Stomach (tissue), 4 donors: ENCODE data around the gene SLC2A6.

ENCODE experiments used
- POLR2A ChIP-seq, 4 donors: fragments of 450-650 bp; IDR thresholded peaks; one replicate each; pipeline ENCODE4 v1.6.1; 2016; ENCODE audit warnings: antibody characterized with exemption in 4 of 4, control low read depth in 2 of 4, mild to moderate bottlenecking in 1 of 4, moderate library complexity in 1 of 4
- POLR2AphosphoS5 ChIP-seq, 3 donors: sonication (generic); formaldehyde crosslinking; IDR thresholded peaks; one replicate each; pipeline ENCODE4 v1.6.1; 2016; ENCODE audit warnings: antibody characterized with exemption in 3 of 3
- TF ChIP-seq, protein P1 (sequence below), 7 experiments: fragments of 450-650 bp in 4 of 7; fragments of 200-600 bp in 3 of 7; sonication (generic) in 3 of 7; IDR thresholded peaks; one replicate each; pipeline ENCODE4 v1.5.1; 2016 to 2019; ENCODE audit warnings: antibody characterized with exemption in 7 of 7, control low read depth in 2 of 7, mild to moderate bottlenecking in 1 of 7

GRCh38 chr9:133490201-133490681 is 11.3 kb upstream of the SLC2A6 start:
- no peak for TF ChIP-seq POLR2AphosphoS5 (IDR thresholded peaks at IDR 0.05)
- TF ChIP-seq POLR2A (IDR thresholded peaks at IDR 0.05) = no peak
- TF ChIP-seq, protein P1, sequence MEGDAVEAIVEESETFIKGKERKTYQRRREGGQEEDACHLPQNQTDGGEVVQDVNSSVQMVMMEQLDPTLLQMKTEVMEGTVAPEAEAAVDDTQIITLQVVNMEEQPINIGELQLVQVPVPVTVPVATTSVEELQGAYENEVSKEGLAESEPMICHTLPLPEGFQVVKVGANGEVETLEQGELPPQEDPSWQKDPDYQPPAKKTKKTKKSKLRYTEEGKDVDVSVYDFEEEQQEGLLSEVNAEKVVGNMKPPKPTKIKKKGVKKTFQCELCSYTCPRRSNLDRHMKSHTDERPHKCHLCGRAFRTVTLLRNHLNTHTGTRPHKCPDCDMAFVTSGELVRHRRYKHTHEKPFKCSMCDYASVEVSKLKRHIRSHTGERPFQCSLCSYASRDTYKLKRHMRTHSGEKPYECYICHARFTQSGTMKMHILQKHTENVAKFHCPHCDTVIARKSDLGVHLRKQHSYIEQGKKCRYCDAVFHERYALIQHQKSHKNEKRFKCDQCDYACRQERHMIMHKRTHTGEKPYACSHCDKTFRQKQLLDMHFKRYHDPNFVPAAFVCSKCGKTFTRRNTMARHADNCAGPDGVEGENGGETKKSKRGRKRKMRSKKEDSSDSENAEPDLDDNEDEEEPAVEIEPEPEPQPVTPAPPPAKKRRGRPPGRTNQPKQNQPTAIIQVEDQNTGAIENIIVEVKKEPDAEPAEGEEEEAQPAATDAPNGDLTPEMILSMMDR (IDR thresholded peaks at IDR 0.05) = no peak
